ENCODE data around the gene UBE2I.

DNA sequence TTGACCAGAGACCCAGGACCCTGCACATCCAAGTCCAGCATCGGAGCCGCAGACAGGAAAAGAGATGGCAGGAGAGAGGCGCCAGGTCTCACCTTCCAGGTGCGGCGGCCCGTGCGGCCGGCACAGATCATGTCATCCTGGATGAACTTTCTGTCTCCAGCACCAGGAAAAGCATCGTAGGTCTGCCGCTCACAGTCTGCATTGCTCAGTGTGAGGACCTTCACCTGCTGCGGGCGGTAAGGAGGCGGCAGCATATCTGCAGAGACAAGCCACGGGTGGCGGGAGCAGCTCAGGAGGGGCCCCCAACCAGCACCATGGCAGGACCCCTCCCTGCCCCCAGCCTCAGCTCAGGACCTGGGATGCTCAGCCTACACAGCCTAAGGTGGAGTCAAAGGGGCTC lies 35.6 kb upstream of the UBE2I start:
- TF ChIP-seq, protein P1, sequence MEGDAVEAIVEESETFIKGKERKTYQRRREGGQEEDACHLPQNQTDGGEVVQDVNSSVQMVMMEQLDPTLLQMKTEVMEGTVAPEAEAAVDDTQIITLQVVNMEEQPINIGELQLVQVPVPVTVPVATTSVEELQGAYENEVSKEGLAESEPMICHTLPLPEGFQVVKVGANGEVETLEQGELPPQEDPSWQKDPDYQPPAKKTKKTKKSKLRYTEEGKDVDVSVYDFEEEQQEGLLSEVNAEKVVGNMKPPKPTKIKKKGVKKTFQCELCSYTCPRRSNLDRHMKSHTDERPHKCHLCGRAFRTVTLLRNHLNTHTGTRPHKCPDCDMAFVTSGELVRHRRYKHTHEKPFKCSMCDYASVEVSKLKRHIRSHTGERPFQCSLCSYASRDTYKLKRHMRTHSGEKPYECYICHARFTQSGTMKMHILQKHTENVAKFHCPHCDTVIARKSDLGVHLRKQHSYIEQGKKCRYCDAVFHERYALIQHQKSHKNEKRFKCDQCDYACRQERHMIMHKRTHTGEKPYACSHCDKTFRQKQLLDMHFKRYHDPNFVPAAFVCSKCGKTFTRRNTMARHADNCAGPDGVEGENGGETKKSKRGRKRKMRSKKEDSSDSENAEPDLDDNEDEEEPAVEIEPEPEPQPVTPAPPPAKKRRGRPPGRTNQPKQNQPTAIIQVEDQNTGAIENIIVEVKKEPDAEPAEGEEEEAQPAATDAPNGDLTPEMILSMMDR (IDR thresholded peaks at IDR 0.05; ENCODE audit: low read length), result no peak
- TF ChIP-seq EZH2 (IDR thresholded peaks at IDR 0.05; ENCODE audit: borderline replicate concordance, low read length), result no peak

Data from OCI-LY1 (cell line).